GM15510 (cell line): ENCODE data around the gene ETDA.
"Not testable (repeated sequence)": the region's sequence is repeated elsewhere in the genome, so short reads cannot be mapped to it uniquely, and the experiment has no call there.

Experiments
- POLR2A ChIP-seq: IDR thresholded peaks from 3 replicates; pipeline ENCODE4 v1.6.1; 2011; ENCODE audit warnings: borderline replicate concordance; ENCODE audit not compliant: insufficient read length; ENCODE audit errors: extremely low read depth

Gene ETDA

DNA sequence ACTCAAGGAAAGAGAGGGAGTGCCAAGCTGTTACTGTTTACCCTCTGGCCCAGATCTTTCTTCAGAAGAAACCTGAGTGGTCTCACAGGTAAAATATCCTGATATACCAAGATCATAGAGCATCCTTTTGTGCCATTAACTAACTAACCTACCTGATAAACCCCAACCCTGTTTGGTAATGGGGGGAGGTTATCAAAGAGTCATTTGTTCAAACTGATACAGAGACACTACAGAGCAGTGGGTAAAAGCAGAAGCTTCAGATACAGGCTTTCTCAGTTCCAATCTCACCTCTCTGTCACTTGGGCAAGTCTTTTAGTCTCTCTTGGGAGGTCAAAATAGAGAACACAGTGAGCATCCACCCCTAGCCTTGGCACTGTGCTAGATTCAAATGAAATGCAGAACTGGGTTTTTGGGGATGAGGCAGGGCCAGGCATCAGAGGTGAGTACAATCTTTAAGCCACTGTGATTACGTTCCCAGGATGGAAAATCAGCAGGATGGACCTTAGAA is at the start of gene ETDA:
ETDA (plus strand) TSS at position 51 of the 508 bp plus-strand sequence. CDS start 1,216 bp downstream, outside the sequence.
- TF ChIP-seq POLR2A, result not testable (repeated sequence)

DNA sequence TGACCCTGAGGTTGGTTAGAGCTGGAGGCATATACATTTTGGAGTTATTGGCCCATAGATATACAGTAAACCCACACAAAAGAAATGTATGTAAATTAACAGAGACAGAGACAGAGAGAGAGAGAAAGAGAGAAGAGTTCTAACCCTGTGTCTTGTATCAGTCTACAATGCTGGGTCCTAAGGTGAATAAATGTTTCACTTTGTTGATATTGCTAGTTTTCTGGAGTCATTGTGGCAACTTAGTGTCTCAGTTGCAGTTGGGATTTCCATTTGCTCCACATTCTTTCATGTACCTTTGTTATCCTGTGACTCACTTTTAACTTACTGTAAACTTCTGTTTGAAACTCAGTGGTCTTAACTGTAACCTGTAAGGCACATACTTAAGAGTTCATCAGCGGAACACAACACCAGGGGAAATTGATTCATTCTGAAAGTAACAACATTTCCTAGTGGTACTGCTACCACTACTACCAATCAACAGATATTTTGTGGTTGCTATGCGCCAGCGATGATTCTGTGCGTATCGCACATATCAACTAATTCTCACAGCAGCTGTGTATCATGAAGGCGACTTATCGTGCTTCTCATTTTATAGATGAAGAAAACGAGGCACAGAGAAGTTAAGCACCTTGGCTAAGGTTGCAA is 38.5 kb upstream of the ETDA start:
- TF ChIP-seq POLR2A, result no peak

DNA sequence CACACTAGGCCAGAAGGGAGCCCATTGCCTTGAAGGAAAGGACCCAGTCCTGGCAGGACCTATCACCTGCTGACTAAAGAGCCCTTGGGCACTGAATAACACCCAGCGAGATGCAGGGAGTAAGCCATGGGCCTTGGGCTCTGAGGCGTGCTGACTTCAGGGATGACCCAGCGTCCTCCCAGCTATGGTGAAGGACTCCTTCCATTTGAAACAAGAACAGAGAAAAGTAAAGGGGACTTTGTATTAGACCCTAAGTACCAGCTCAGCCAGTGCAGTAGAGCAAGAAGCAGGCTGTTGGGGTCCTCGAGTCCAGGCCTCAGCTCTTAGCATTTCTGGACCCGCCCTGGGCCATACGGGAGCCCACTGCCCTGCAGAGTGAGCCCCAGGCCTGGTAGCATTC is 5.1 kb downstream of the ETDA start:
- TF ChIP-seq POLR2A, result no peak

DNA sequence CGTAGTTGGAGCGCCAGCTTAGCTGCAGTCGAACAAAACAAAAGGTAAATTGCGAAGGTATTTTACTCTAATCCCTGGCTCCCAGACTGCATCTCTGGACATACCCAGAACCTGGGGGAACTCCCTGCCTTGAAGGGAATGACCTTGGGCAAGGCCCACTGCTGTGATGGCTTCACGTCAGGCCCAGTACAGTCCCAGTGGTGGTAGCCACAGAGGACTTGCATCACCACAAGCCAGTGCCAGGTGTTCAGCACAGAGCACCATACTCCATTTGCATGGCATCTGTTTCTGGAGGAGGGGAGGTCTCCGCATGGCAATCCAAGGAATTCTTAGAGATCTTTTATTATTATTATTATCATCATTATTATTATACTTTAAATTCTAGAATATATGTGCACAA is 5.6 kb downstream of the ETDA start:
- no peak for TF ChIP-seq POLR2A

DNA sequence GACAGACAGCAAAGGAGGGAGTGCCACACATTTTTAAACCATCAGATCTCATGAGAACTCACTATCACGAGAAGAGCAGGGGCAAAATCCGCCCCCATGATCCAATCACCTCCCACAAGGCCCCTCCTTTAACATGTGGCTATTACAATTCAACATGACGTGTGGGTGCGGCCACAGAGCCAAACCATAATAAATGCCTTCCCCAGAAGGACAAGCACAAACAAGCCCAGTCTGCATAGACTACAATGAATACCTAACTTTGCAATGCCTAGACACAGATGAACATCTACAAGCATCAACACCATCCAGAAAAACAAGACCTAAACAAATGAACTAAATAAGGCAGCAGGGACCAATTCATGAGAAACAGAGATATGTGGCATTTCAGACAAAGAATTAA is 12.3 kb downstream of the ETDA start:
- no peak for TF ChIP-seq POLR2A

DNA sequence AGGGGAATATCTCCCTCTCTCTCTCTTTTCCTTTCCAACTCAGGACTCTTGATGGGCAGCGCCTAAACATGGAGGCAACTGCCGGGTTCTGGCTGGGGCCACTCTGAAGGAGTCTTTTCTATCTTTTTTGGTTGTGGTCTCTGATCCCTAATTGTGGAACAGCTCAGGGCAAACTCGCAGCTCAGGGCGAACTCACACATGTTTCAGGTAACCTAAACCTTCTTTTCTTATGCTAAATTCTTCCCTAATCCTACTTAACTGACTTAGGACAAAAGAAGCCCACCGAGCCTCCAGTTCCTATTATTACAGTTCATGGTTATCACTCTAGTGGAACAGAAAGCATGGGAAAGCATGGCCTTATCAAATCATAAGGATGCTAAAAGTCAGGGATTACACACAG is 21.3 kb downstream of the ETDA start:
- TF ChIP-seq POLR2A, result no peak

DNA sequence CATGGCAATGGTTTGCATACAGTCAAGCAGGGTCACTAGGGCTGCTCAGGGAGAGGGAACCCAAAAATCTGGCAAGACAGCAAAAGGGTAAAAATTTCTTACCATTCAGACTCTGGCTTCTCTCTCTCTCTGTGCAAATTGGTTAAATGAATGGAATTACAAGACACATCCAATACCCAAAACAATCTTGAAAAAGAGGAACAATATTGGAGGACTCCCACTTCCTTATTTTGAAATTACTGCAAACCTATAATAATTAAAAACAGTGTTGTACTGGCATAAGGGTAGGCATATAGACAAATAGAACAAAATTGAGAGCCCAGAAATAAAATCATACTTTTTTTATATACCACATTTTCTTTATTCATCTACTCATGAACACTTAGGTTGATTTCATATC is 24.1 kb downstream of the ETDA start:
- TF ChIP-seq POLR2A, result no peak

DNA sequence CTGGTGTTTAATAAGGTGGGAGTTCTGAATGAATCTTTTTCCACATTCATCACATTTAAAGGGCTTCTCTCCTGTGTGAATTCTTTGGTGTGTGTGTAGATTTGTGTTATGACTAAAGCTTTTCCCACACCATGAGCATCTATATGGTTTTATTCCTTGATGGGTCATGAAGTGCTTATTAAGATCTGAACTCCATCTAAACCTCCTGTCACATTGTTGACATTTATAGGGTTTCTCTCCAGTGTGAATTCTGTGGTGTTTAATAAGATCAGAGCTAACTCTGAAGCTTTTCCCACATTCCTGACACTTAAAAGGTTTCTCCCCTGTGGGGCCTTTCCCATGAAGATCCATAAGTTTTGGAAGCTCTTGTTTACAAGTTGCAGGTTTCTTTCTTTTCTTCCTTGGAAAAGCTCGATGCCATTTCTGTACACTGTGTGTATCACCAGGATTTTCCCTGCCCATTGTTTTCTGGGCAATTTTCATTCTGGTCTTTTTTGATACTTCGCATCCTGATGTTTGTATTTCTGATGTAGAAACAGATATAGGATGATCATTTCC is 35.5 kb downstream of the ETDA start:
- TF ChIP-seq POLR2A, result no peak

DNA sequence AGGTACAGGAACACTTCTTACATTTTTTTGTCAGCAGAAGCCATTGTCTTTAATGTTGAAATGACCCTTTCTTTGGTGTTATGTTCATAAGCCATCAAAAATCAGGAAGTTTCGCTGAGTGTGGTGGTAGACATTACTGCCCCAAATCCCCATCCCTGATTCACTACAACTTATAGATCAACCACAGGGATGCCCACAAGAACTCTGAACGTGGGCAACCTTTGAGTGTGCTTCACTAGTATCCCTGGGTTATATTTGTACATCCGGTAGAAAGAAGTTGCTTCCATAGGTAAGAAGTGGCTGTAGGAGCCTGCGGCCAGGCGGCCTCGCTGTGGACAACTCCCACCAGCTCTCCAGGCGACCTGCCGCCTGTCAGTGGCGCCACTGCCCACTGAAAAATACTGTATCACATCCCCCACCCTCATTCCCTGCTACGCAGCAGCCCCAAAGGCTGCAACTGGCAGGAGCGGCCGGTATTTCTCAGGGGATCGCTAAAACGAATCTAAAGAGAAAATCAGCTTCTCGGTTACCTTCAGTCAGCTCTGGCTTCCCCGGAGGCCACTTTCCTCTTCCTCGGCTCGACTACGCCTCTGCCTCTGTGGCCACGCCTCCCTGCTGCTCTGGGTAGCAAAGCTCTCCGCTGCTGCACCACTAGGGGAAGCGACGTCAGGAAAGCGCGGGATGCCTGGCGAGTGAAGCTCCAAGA is 43.5 kb downstream of the ETDA start:
- TF ChIP-seq POLR2A, result no peak

DNA sequence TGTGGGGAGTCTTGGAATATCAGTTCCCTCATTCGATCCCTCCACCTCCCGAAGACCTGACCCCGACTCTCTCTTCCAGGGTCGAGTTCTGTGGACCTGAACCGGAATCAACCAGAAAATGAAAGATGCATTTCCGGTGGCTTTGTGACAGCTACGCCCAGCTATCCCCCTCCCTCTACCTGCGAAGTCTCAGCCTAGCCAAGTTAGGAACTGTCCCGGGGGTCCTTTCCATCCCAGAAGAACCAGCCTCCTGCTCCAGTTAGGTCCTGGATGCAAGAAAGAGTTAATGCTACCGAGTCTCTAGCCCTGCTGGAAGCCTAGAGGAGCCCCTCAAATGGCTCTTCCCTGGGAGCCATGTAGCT is 44.1 kb downstream of the ETDA start:
- no peak for TF ChIP-seq POLR2A

DNA sequence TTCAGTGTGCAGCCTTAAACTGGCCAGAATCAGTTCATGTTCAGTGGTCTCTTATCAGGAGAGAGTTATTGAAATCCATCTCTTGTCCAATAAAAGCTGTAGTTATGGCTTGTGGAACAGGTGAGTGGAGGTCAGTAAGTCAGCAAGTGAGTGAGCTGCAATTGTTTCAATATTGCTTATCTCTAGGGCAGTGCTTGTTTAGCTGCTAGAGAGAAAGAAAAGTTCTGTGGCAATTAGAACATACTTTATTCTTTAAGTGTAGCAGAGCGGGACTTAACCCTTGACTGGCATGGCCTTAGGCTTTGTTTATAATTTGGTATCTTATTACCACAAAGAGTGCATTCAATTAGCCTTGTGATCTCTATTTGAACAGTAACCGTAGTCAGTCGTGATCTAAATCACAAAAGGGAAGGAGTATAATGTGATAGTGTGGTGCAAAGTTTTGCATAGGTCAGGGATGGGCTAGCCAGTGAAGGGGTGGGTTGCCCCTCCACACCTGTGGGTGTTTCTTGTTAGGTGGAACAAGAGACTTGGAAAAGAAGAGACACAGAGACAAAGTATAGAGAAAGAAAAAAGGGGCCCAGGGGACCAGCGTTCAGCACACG is 50.5 kb downstream of the ETDA start:
- TF ChIP-seq POLR2A, result no peak
